CD4-positive, CD25-positive, alpha-beta regulatory T cell (primary cell): Measurements from ENCODE around the gene MSX1. TPM values are rescaled to one million over a fixed set of nuclear protein-coding genes. Genes with fewer than 3 reads are reported as not detected.

Experiments
- polyA plus RNA-seq, 4 donors: library from polyadenylated mRNA; unstranded; fragments of 300-500 nt; fragmentation: Illumina TruSeq; gene quantifications; one replicate each; pipeline ENCODE4 v1.2.3, GENCODE V29; 2021
- total RNA-seq: library from RNA; stranded (reverse); gene quantifications from one replicate; pipeline ENCODE4 v1.2.3, GENCODE V29; 2022

Gene MSX1
- total and polyA plus RNA-seq, 5 donors from 2014 or later = 0.32 to 0.54 TPM; not detected in 3

Other genes with a start within 250 kb of the MSX1 start
- 0.54 TPM for gene CYTL1, start 159.8 kb downstream of the MSX1 start, total RNA-seq
- gene CYTL1, start 159.8 kb downstream of the MSX1 start, polyA plus RNA-seq = not detected
- gene STK32B, start 191.8 kb downstream of the MSX1 start, total RNA-seq = not detected
- gene STK32B, start 191.8 kb downstream of the MSX1 start, polyA plus RNA-seq = not detected